Measurements from ENCODE around the gene FAM135A. TPM values are rescaled to one million over a fixed set of nuclear protein-coding genes. Genes with fewer than 3 reads are reported as not detected.

FAM135A gene
- total and polyA plus RNA-seq, 4 donors, result 32.7 to 93.0 (median 39.6) TPM

GRCh38 chr6:70413992-70414494 is 735 bp downstream of the FAM135A start:
- Histone ChIP-seq H3K9me3 (ENCODE audit: control insufficient read depth, insufficient read depth, low read length) (no peaks in the 10 kb centered on the region), H3K27ac (ENCODE audit: low read depth, low read length) (peak overlapping the region; percentile 81), H3K36me3 (ENCODE audit: control insufficient read depth, insufficient read depth, low read length) (peaks cover 7% of the 10 kb centered on the region), H3K4me3 (ENCODE audit: low read depth, low read length) (peak overlapping the region; percentile 72), H3K27me3 (ENCODE audit: control insufficient read depth, insufficient read depth, low read length) (no peaks in the 10 kb centered on the region), H3K4me1 (ENCODE audit: control insufficient read depth, insufficient read depth, low read length) (peaks cover 3% of the 10 kb centered on the region)
- WGBS (ENCODE audit: insufficient coverage), result 0% methylated on average over 20 of the region's 20 CpGs
- DNase-seq (ENCODE audit: low read depth in 4 of 6, low spot score in 6 of 6), result peak; percentile 4 to 68 (median 38)

GRCh38 chr6:70414813-70415212 is 1.5 kb downstream of the FAM135A start:
- peak overlapping the region; percentile 72 for H3K4me3 ChIP-seq (ENCODE audit: low read depth, low read length)
- H3K27ac ChIP-seq (ENCODE audit: low read depth, low read length), result no peak overlapping the region
- WGBS (ENCODE audit: insufficient coverage), result no CpG with 5 or more reads among the region's 2 CpGs
- H3K36me3 ChIP-seq (ENCODE audit: control insufficient read depth, insufficient read depth, low read length), result peaks cover 10% of the 10 kb centered on the region
- no peak for DNase-seq (ENCODE audit: low read depth in 4 of 6, low spot score in 6 of 6)
- peaks cover 3% of the 10 kb centered on the region for H3K4me1 ChIP-seq (ENCODE audit: control insufficient read depth, insufficient read depth, low read length)
- H3K9me3 ChIP-seq (ENCODE audit: control insufficient read depth, insufficient read depth, low read length), result no peaks in the 10 kb centered on the region
- H3K27me3 ChIP-seq (ENCODE audit: control insufficient read depth, insufficient read depth, low read length), result no peaks in the 10 kb centered on the region

GRCh38 chr6:70415247-70415646 is 1.9 kb downstream of the FAM135A start:
- Histone ChIP-seq H3K27ac (ENCODE audit: low read depth, low read length) (no peak overlapping the region), H3K36me3 (ENCODE audit: control insufficient read depth, insufficient read depth, low read length) (peaks cover 10% of the 10 kb centered on the region), H3K4me1 (ENCODE audit: control insufficient read depth, insufficient read depth, low read length) (peaks cover 3% of the 10 kb centered on the region), H3K9me3 (ENCODE audit: control insufficient read depth, insufficient read depth, low read length) (no peaks in the 10 kb centered on the region), H3K4me3 (ENCODE audit: low read depth, low read length) (no peak overlapping the region), H3K27me3 (ENCODE audit: control insufficient read depth, insufficient read depth, low read length) (no peaks in the 10 kb centered on the region)
- no peak for DNase-seq (ENCODE audit: low read depth in 4 of 6, low spot score in 6 of 6)

- no peak for DNase-seq (ENCODE audit: low read depth in 4 of 6, low spot score in 6 of 6)
- Histone ChIP-seq H3K4me1 (ENCODE audit: control insufficient read depth, insufficient read depth, low read length) (peaks cover 3% of the 10 kb centered on the region), H3K9me3 (ENCODE audit: control insufficient read depth, insufficient read depth, low read length) (no peaks in the 10 kb centered on the region), H3K27me3 (ENCODE audit: control insufficient read depth, insufficient read depth, low read length) (no peaks in the 10 kb centered on the region), H3K27ac (ENCODE audit: low read depth, low read length) (no peak overlapping the region), H3K4me3 (ENCODE audit: low read depth, low read length) (no peak overlapping the region), H3K36me3 (ENCODE audit: control insufficient read depth, insufficient read depth, low read length) (peaks cover 10% of the 10 kb centered on the region)
- no CpG with 5 or more reads among the region's 1 CpG for WGBS (ENCODE audit: insufficient coverage)
Measured at GRCh38 chr6:70415660-70416059, 2.4 kb downstream of the FAM135A start.

GRCh38 chr6:70421509-70421908 is 8.2 kb downstream of the FAM135A start:
- Histone ChIP-seq H3K9me3 (ENCODE audit: control insufficient read depth, insufficient read depth, low read length) (no peaks in the 10 kb centered on the region), H3K36me3 (ENCODE audit: control insufficient read depth, insufficient read depth, low read length) (peaks cover 10% of the 10 kb centered on the region), H3K4me3 (ENCODE audit: low read depth, low read length) (no peak overlapping the region), H3K27ac (ENCODE audit: low read depth, low read length) (no peak overlapping the region), H3K4me1 (ENCODE audit: control insufficient read depth, insufficient read depth, low read length) (no peaks in the 10 kb centered on the region), H3K27me3 (ENCODE audit: control insufficient read depth, insufficient read depth, low read length) (no peaks in the 10 kb centered on the region)
- DNase-seq (ENCODE audit: low read depth in 4 of 6, low spot score in 6 of 6), result no peak
- 57% methylated on average over 1 of the region's 2 CpGs for WGBS (ENCODE audit: insufficient coverage)

- H3K4me3 ChIP-seq (ENCODE audit: low read depth, low read length), result no peak overlapping the region
- no peak for DNase-seq (ENCODE audit: low read depth in 4 of 6, low spot score in 6 of 6)
- H3K27me3 ChIP-seq (ENCODE audit: control insufficient read depth, insufficient read depth, low read length), result no peaks in the 10 kb centered on the region
- 100% methylated on average over 3 of the region's 5 CpGs for WGBS (ENCODE audit: insufficient coverage)
- H3K4me1 ChIP-seq (ENCODE audit: control insufficient read depth, insufficient read depth, low read length), result no peaks in the 10 kb centered on the region
- no peak overlapping the region for H3K27ac ChIP-seq (ENCODE audit: low read depth, low read length)
- peaks cover 10% of the 10 kb centered on the region for H3K36me3 ChIP-seq (ENCODE audit: control insufficient read depth, insufficient read depth, low read length)
- no peaks in the 10 kb centered on the region for H3K9me3 ChIP-seq (ENCODE audit: control insufficient read depth, insufficient read depth, low read length)
Measured at GRCh38 chr6:70423189-70424134, 10.2 kb downstream of the FAM135A start.

GRCh38 chr6:70424291-70424690 is 11.0 kb downstream of the FAM135A start:
- Histone ChIP-seq H3K9me3 (ENCODE audit: control insufficient read depth, insufficient read depth, low read length) (no peaks in the 10 kb centered on the region), H3K4me1 (ENCODE audit: control insufficient read depth, insufficient read depth, low read length) (no peaks in the 10 kb centered on the region), H3K4me3 (ENCODE audit: low read depth, low read length) (no peak overlapping the region), H3K36me3 (ENCODE audit: control insufficient read depth, insufficient read depth, low read length) (peaks cover 3% of the 10 kb centered on the region), H3K27ac (ENCODE audit: low read depth, low read length) (no peak overlapping the region), H3K27me3 (ENCODE audit: control insufficient read depth, insufficient read depth, low read length) (no peaks in the 10 kb centered on the region)
- WGBS (ENCODE audit: insufficient coverage), result 82% methylated on average over 3 of the region's 3 CpGs
- DNase-seq (ENCODE audit: low read depth in 4 of 6, low spot score in 6 of 6), result no peak

- DNase-seq (ENCODE audit: low read depth in 4 of 6, low spot score in 6 of 6), result no peak
- no peaks in the 10 kb centered on the region for H3K9me3 ChIP-seq (ENCODE audit: control insufficient read depth, insufficient read depth, low read length)
- no peak overlapping the region for H3K4me3 ChIP-seq (ENCODE audit: low read depth, low read length)
- no peaks in the 10 kb centered on the region for H3K4me1 ChIP-seq (ENCODE audit: control insufficient read depth, insufficient read depth, low read length)
- H3K36me3 ChIP-seq (ENCODE audit: control insufficient read depth, insufficient read depth, low read length), result peaks cover 7% of the 10 kb centered on the region
- no CpG with 5 or more reads among the region's 5 CpGs for WGBS (ENCODE audit: insufficient coverage)
- H3K27me3 ChIP-seq (ENCODE audit: control insufficient read depth, insufficient read depth, low read length), result no peaks in the 10 kb centered on the region
- no peak overlapping the region for H3K27ac ChIP-seq (ENCODE audit: low read depth, low read length)
Measured at GRCh38 chr6:70436320-70436719, 23.0 kb downstream of the FAM135A start.

GRCh38 chr6:70445001-70445400 is 31.7 kb downstream of the FAM135A start:
- WGBS (ENCODE audit: insufficient coverage), result 90% methylated on average over 2 of the region's 2 CpGs

More at GRCh38 chr6:70445001-70445400, 31.7 kb downstream of the FAM135A start:
- Histone ChIP-seq H3K27ac (ENCODE audit: low read depth, low read length) (no peak overlapping the region), H3K36me3 (ENCODE audit: control insufficient read depth, insufficient read depth, low read length) (no peaks in the 10 kb centered on the region), H3K4me1 (ENCODE audit: control insufficient read depth, insufficient read depth, low read length) (peaks cover 3% of the 10 kb centered on the region), H3K27me3 (ENCODE audit: control insufficient read depth, insufficient read depth, low read length) (no peaks in the 10 kb centered on the region), H3K4me3 (ENCODE audit: low read depth, low read length) (no peak overlapping the region), H3K9me3 (ENCODE audit: control insufficient read depth, insufficient read depth, low read length) (no peaks in the 10 kb centered on the region)
- DNase-seq (ENCODE audit: low read depth in 4 of 6, low spot score in 6 of 6), result no peak

Data from spinal cord (tissue), 10 donors.